ENCODE data around the gene WDR18.

- TF ChIP-seq EZH2phosphoT487 (IDR thresholded peaks at IDR 0.05; ENCODE audit: low read length) (no peak), CTCF (IDR thresholded peaks at IDR 0.05; ENCODE audit: low read length) (no peak)
Measured at GRCh38 chr19:937259-937694, 46.9 kb upstream of the WDR18 start.

Measured in MM.1S (cell line).